ENCODE measurements around the gene HPCAL1.
A peak's percentile ranks its signal among the peaks of the same experiment; 100 is the strongest.

Gene HPCAL1

DNA sequence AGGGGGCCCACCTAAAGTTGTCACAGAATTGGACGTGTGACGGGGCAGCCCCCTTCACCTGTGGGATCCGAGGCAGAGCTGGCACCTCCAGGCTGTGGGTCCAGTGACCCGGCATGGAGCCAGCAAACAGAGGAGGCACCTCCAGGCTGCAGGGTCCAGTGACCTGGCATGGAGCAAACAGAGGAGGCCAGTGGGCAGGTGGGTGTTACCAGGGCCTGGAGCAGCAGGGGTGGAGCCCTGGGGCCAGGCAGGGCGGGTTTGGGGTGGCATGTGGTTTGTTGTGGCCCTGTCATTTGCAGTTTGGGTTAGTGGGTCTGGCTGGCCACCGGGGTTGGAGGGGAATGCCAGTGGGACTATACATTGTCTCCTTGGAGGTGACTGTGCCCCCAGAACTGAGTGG, 68.2 kb downstream of the HPCAL1 start:
- no peak for DNase-seq (ENCODE audit: low spot score)

- DNase-seq (ENCODE audit: low spot score) = no peak
Measured at GRCh38 chr2:10371441-10372196, 68.9 kb downstream of the HPCAL1 start.

- DNase-seq (ENCODE audit: low spot score) = no peak
Measured at GRCh38 chr2:10372203-10372861, 69.6 kb downstream of the HPCAL1 start.

DNA sequence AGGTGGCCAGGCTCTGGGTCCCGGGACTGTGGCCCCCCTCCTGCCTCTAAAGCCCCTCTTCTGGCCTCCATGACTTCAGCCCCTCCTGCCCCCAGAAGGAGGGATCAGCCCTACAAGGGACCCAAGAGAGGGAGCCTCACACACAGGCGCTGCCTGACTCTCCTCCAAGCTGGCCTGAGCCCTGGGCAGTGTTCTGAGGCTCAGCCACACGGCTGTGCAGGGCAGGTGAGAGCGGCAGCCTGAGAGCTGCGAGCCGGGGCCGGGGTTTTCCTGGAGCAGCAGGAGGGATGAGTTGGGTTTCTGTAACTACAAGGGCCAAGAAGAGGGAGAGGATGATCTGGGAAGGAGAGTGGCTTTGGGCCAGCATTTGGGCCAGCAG, 70.1 kb downstream of the HPCAL1 start:
- no peak for DNase-seq (ENCODE audit: low spot score)

- no peak for DNase-seq (ENCODE audit: low spot score)
Measured at GRCh38 chr2:10373931-10374330, 71.2 kb downstream of the HPCAL1 start.

DNA sequence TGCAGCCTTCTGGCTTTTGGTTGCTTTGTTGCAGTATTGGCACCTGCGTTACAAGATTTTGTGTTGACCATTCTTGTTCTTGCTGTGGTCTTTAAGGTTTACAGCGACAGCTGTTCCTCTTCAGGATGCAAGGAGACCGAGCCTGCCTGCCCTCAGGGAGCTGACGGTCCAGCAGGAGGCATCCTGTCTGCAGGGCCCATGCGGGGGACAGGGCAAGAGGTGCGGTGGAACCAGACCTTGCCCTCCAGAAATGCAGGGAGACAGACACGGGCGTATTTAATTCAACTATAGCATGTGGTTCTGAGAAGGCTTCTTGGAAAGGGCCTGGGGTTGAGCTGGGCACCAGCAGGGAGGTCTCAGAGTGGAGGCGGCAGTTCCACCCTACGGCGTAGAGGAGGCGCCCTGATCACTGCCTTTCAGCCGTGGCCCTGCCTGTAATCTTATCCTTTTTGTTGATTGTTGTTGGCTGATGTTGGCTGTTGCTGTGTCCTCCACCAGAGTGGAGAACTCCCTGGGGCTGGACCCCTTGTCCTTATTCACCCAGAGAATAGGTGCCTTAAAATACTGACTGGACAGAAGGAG, 71.7 kb downstream of the HPCAL1 start:
- DNase-seq (ENCODE audit: low spot score) = no peak

- no peak for DNase-seq (ENCODE audit: low spot score)
Measured at GRCh38 chr2:10375570-10376281, 73.0 kb downstream of the HPCAL1 start.

GRCh38 chr2:10377052-10377746, 74.5 kb downstream of the HPCAL1 start:
- DNase-seq (ENCODE audit: low spot score) = no peak

GRCh38 chr2:10377747-10378085, 75.0 kb downstream of the HPCAL1 start:
- DNase-seq (ENCODE audit: low spot score) = no peak

GRCh38 chr2:10378189-10378588, 75.5 kb downstream of the HPCAL1 start:
- no peak for DNase-seq (ENCODE audit: low spot score)

DNA sequence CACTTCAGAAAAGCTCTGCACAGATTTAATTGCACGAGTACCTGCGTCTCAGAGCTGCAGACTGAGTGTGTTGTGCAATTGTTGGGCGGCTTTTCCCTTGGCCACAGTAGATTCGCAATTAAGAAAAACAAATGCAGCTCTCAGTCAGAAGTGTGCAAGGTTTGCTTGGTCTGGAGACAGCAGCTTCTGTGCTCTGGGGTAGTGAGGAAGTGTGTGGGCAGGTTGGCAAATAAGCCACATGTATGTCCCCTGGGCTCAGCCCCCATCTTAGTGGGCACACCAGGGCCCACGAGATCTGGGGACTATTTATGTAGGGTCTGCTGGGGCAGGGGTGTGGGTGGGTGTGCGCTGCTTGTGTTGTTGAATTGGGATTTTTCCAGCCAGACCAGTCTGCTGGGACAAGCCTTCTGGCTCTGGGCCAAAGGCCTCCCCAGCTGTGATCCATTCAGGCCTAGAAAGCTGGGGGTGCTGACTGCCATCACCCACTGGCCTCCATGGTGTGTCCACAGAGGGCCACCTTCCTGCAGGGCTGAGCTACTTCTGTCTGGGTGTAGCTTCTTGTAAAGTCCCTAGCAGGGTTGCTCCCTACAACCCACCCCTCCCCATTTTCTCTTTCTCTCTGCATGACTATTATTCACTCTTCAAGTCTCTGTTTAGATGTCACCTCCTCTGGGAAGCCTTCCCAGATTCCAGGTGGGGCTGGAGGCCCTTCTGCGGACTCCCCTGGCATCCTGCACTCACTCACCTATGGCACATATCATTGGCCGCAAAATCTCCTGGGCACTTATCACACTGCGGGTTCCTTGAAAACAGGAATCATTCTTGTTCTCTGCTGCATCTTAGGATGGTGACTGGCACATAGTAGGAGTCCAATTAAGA, 77.6 kb downstream of the HPCAL1 start:
- no peak for DNase-seq (ENCODE audit: low spot score)

DNA sequence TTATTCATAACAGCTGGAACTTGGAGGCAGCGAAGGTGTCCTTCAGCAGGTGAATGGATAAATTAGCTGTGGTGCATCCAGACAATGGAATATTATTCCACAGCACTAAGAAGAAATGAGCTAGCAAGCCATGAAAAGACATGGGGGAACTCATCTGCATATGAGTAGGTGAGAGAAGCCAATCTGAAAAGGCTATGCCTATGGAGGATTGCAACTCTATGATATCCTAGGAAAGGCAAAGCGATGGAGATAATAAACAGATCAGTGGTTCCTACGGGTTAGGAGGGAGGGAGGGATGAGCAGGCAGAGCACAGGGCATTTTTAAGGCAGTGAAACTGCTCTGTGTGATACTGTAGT, 79.3 kb downstream of the HPCAL1 start:
- DNase-seq (ENCODE audit: low spot score) = no peak

- no peak for DNase-seq (ENCODE audit: low spot score)
Measured at GRCh38 chr2:10382354-10383061, 79.8 kb downstream of the HPCAL1 start.

DNA sequence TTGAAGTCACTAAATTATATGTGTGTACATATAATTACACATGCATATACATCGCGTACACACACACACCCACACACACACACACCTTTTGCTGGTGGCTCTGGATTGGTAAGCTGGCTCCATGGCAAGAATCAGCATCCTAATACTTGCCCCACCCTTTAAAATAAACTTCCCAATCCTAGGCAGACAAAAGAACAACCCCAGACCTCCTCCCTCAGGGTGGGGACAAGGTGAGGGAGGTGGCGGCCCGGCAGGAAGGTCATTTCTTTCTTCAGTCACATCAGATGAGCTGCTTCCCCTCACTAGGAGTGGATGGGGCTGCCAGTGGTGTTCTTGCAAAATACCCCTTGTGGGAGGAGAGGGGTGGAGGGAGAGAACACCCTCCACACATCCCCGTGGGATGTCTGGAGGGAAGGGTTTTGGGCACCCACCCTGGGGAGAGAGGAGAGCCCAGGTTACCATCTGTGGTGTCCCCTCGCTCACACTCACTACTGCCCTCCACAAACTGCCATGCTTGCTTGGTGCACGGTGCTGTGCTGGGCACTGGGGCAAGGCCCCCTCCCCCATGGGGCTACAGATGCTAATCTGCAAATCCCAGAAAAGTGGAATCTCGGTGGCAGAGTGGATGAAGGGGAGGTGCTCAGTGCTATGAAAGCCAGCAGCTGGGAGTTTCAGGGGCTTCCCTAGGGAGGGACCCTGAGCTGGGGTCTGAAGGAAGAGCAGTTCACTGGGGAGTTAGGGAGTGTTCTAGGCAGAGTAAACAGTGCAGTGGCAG, 81.4 kb downstream of the HPCAL1 start:
- peak; percentile 81 for DNase-seq (ENCODE audit: low spot score)

DNA sequence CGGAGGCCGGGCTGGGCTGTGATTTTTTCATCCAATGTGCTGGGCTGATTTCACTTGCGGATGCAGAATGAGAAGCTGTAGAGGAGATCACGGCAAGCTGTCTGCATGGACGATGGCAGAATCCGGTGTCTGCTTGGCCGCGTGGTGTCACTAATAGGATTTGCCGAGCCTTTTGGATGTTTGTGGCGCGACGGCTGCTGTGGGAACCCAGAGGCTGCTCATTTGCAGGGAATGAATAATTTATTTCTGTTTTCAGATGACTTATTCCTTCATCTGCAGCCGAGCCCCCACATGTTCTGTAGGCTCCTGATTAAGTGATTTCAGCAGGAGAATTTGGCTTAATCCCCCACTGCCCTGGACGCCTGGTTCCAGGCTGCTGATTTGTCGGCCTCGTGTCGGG, 82.8 kb downstream of the HPCAL1 start:
- peak; percentile 75 for DNase-seq (ENCODE audit: low spot score)

DNA sequence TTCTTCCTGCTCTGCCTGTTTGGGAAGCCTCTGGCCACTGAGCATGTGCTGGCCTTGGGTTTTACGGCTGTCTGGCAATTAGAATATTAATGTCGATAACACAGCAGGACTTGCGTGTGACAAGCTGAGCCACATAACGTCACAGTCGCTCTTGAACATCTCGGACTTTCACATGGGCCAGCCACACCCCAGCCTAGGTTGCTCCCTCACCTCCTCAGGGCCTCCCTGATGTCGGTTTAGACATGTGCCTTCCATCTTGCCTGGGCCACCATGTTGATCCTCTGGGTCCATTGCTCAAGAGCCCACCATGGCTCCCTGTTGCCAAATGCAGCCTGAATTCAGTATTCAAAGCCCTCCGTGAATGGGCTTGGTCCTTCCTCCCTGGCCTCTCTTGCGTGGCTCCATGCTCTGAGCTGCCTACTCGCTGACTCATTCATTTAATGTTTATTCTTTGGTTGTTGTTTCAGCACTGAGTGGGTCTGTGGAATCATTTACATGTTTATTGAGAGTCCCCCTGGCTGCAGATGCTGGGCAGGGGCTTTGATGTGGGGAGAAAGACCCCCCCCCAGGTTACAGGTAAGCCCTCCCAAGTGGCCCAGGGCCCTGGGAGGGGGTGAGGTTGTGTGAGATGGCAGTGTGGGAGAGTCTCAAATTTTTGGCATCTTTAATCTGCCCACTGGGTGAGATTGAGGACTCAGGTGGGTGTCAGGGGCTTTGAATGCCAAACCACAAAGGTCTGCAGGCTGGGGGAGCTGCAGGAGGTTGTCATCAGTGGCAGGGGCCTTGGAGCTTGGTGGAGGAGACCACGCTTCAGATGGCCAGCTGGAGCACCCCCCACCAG, 83.4 kb downstream of the HPCAL1 start:
- no peak for DNase-seq (ENCODE audit: low spot score)

- no peak for DNase-seq (ENCODE audit: low spot score)
Measured at GRCh38 chr2:10387033-10387432, 84.3 kb downstream of the HPCAL1 start.

GRCh38 chr2:10388954-10389560, 86.4 kb downstream of the HPCAL1 start:
- DNase-seq (ENCODE audit: low spot score) = no peak

DNA sequence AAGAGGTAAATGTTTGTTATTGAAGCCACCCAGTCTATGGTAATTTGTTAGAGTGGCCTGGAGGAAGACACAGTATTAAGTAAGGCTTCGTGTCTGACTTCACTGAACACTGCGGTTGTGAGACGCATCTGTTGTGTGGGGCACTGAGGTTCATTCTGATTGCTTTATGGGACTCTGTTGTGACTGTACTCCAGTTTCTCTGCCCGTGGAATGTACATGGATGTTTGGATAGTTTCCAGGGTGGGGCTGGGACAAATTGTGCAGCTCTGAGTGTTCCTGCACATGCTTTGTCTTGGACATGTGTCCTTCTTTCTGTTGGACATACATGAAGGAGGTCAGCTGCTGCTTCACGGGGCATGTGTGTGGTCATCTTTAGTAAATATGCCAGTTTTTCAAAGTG, 86.9 kb downstream of the HPCAL1 start:
- DNase-seq (ENCODE audit: low spot score) = no peak
